HepG2 (cell line): Measurements from ENCODE around the gene PLPPR2. TPM values are rescaled to one million over a fixed set of nuclear protein-coding genes. Genes with fewer than 3 reads are reported as not detected.

Experiments
- ATF7 ChIP-seq, 2 experiments: fragments of 450-650 bp in 1 of 2; sonication (generic) in 1 of 2; formaldehyde crosslinking in 1 of 2; IDR thresholded peaks; 2 replicates each; pipeline versions ENCODE4 v1.4.0 to v1.6.1; 2016 to 2020; ENCODE audit warnings: antibody characterized with exemption in 1 of 2, mild to moderate bottlenecking in 1 of 2, missing genetic modification reagents in 1 of 2
- CHD4 ChIP-seq: fragments of 200-600 bp; sonication (generic); IDR thresholded peaks from 2 replicates; pipeline ENCODE4 v1.7.0; 2017; ENCODE audit warnings: mild to moderate bottlenecking, low read length, borderline replicate concordance
- HNRNPL ChIP-seq: fragments of 200-400 bp; formaldehyde crosslinking; IDR thresholded peaks from 2 replicates; pipeline ENCODE4 v1.6.1; 2017; ENCODE audit warnings: mild to moderate bottlenecking, low read depth, low read length
- IRX3 ChIP-seq: sonication (generic); formaldehyde crosslinking; IDR thresholded peaks from 2 replicates; pipeline ENCODE4 v1.8.1; 2023; ENCODE audit warnings: mild to moderate bottlenecking, low read depth, missing genetic modification reagents, borderline replicate concordance
- MAFG ChIP-seq: sonication (generic); formaldehyde crosslinking; IDR thresholded peaks from 2 replicates; pipeline ENCODE4 v1.5.1; 2020; ENCODE audit warnings: mild to moderate bottlenecking, missing genetic modification reagents
- MYNN ChIP-seq: sonication (generic); formaldehyde crosslinking; IDR thresholded peaks from 2 replicates; pipeline ENCODE4 v1.4.0; 2020; ENCODE audit warnings: mild to moderate bottlenecking, low read depth, missing genetic modification reagents
- REL ChIP-seq: sonication (generic); formaldehyde crosslinking; conservative IDR thresholded peaks from 2 replicates; pipeline ENCODE4 v1.8.0; 2022; ENCODE audit warnings: mild to moderate bottlenecking, missing genetic modification reagents, moderate library complexity
- TMF1 ChIP-seq: sonication (generic); formaldehyde crosslinking; IDR thresholded peaks from 2 replicates; pipeline ENCODE4 v1.8.1; 2022; ENCODE audit warnings: low read depth, missing genetic modification reagents
- TOE1 ChIP-seq: sonication (generic); formaldehyde crosslinking; IDR thresholded peaks from 2 replicates; pipeline ENCODE4 v1.4.0; 2020; ENCODE audit warnings: mild to moderate bottlenecking, missing genetic modification reagents
- TSC22D2 ChIP-seq: sonication (generic); formaldehyde crosslinking; IDR thresholded peaks from 2 replicates; pipeline ENCODE4 v1.5.1; 2020; ENCODE audit warnings: missing genetic modification reagents, mild to moderate bottlenecking, borderline replicate concordance
- ZKSCAN5 ChIP-seq: sonication (generic); formaldehyde crosslinking; IDR thresholded peaks from 2 replicates; pipeline ENCODE4 v1.5.1; 2020; ENCODE audit warnings: mild to moderate bottlenecking, missing genetic modification reagents
- ZMYM2 ChIP-seq: sonication (generic); formaldehyde crosslinking; IDR thresholded peaks from 2 replicates; pipeline ENCODE4 v1.8.0; 2022; ENCODE audit warnings: mild to moderate bottlenecking, missing genetic modification reagents
- ZNF709 ChIP-seq: sonication (generic); formaldehyde crosslinking; IDR thresholded peaks from 2 replicates; pipeline ENCODE4 v1.5.0; 2020; ENCODE audit warnings: mild to moderate bottlenecking, missing genetic modification reagents
- ZNF775 ChIP-seq: sonication (generic); formaldehyde crosslinking; IDR thresholded peaks from 2 replicates; pipeline ENCODE4 v1.4.0; 2020; ENCODE audit warnings: missing genetic modification reagents, mild to moderate bottlenecking, moderate library complexity, borderline replicate concordance
- polyA plus RNA-seq, 8 experiments: library from polyadenylated mRNA; depleted of rRNA in 3 of 8; stranded (reverse) in 7 of 8; unstranded in 1 of 8; fragments of >200 nt; fragmentation: Illumina TruSeq in 4 of 8; extraction: Trizol in 4 of 8; gene quantifications; 2 replicates each; pipeline versions ENCODE4 v1.2.1 to v1.2.3, GENCODE V29; 2011 to 2016; ENCODE audit warnings: low read depth in 4 of 8, missing spikeins in 1 of 8, mixed read lengths in 1 of 8; ENCODE audit not compliant: insufficient read depth in 1 of 8
- total RNA-seq, 5 experiments: library from RNA; depleted of rRNA; stranded (reverse); fragments of >200 nt; fragmentation: Illumina TruSeq; extraction: Trizol; gene quantifications; 2 replicates each; pipeline ENCODE4 v1.2.3, GENCODE V29; 2016; ENCODE audit warnings: low read depth in 1 of 5
- TF ChIP-seq, protein P1 (sequence below): sonication (generic); formaldehyde crosslinking; IDR thresholded peaks from 2 replicates; pipeline ENCODE4 v1.4.0; 2020; ENCODE audit warnings: missing genetic modification reagents, borderline replicate concordance
- TF ChIP-seq, protein P2 (sequence below): sonication (generic); formaldehyde crosslinking; IDR thresholded peaks from 2 replicates; pipeline ENCODE4 v1.5.0; 2020; ENCODE audit warnings: missing genetic modification reagents
- TF ChIP-seq, protein P3 (sequence below): sonication (generic); formaldehyde crosslinking; IDR thresholded peaks from 2 replicates; pipeline ENCODE4 v1.8.0; 2022; ENCODE audit warnings: missing genetic modification reagents, low read depth, mild to moderate bottlenecking, borderline replicate concordance
- TF ChIP-seq, protein P4 (sequence below): sonication (generic); formaldehyde crosslinking; IDR thresholded peaks from 2 replicates; pipeline ENCODE4 v1.5.1; 2020; ENCODE audit warnings: mild to moderate bottlenecking, missing genetic modification reagents
- TF ChIP-seq, protein P5 (sequence below): sonication (generic); formaldehyde crosslinking; IDR thresholded peaks from 2 replicates; pipeline ENCODE4 v1.4.0; 2020; ENCODE audit warnings: mild to moderate bottlenecking, missing genetic modification reagents

The PLPPR2 gene
- total and polyA plus RNA-seq, 2 of the 13 experiments (the other 11 are each of a cell fraction or from before 2014, with no cell fraction given), result 1.5 to 2.1 TPM

DNA sequence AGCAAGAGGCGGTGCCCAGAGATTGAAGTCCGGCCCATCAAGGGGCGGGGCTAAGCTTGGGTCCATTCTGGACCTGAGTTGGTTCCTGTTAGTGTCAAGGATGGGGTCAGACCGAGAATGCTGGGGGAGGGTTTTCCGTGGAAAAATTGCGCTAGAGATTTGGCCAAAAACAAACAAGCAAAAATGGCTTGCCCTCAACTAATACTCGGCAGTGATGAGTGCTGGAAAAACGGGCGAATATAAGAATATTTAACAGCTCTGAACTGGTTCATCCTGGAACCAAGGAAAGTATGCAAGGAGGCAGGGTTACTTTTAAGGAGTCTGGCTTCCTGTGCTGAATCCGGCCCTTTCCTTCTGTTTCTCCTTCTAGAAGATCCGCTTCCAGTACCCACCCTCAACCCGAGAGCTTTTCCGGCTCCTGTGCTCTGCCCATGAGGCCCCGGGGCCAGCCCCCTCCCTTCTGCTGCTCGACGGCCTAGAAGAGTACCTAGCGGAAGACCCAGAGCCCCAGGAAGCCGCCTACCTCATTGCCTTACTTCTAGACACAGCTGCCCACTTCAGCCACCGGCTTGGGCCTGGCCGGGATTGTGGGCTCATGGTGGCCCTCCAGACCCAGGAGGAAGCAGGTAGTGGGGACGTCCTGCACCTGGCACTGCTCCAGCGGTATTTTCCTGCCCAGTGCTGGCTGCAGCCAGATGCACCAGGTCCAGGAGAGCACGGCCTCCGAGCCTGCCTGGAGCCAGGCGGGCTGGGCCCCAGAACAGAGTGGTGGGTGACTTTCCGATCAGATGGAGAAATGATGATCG, 20.1 kb downstream of the PLPPR2 start (continued):
- TF ChIP-seq, protein P1, sequence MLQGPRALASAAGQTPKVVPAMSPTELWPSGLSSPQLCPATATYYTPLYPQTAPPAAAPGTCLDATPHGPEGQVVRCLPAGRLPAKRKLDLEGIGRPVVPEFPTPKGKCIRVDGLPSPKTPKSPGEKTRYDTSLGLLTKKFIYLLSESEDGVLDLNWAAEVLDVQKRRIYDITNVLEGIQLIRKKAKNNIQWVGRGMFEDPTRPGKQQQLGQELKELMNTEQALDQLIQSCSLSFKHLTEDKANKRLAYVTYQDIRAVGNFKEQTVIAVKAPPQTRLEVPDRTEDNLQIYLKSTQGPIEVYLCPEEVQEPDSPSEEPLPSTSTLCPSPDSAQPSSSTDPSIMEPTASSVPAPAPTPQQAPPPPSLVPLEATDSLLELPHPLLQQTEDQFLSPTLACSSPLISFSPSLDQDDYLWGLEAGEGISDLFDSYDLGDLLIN (CRISPR knock-in tag), result no peak
- TF ChIP-seq REL (CRISPR knock-in tag), result no peak
- no peak for TF ChIP-seq TMF1 (CRISPR knock-in tag)
- TF ChIP-seq, protein P2, sequence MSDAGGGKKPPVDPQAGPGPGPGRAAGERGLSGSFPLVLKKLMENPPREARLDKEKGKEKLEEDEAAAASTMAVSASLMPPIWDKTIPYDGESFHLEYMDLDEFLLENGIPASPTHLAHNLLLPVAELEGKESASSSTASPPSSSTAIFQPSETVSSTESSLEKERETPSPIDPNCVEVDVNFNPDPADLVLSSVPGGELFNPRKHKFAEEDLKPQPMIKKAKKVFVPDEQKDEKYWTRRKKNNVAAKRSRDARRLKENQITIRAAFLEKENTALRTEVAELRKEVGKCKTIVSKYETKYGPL (CRISPR knock-in tag), result no peak
- TF ChIP-seq ZKSCAN5 (CRISPR knock-in tag), result no peak
- TF ChIP-seq TOE1 (CRISPR knock-in tag), result no peak
- TF ChIP-seq ATF7 (IDR thresholded peaks at IDR 0.05), result no peak
- TF ChIP-seq ATF7 (CRISPR knock-in tag; IDR thresholded peaks at IDR 0.05), result peak; percentile 59; the same call in 1 of the 2 replicates
- TF ChIP-seq, protein P3, sequence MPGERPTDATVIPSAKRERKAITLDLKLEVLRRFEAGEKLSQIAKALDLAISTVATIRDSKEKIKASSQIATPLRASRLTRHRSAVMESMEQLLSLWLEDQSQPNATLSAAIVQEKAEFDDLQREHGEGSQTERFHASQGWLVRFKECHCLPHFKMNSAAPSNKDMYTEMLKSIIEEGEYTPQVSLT (CRISPR knock-in tag), result no peak
- no peak for TF ChIP-seq HNRNPL
- TF ChIP-seq TSC22D2, result no peak
- TF ChIP-seq, protein P4, sequence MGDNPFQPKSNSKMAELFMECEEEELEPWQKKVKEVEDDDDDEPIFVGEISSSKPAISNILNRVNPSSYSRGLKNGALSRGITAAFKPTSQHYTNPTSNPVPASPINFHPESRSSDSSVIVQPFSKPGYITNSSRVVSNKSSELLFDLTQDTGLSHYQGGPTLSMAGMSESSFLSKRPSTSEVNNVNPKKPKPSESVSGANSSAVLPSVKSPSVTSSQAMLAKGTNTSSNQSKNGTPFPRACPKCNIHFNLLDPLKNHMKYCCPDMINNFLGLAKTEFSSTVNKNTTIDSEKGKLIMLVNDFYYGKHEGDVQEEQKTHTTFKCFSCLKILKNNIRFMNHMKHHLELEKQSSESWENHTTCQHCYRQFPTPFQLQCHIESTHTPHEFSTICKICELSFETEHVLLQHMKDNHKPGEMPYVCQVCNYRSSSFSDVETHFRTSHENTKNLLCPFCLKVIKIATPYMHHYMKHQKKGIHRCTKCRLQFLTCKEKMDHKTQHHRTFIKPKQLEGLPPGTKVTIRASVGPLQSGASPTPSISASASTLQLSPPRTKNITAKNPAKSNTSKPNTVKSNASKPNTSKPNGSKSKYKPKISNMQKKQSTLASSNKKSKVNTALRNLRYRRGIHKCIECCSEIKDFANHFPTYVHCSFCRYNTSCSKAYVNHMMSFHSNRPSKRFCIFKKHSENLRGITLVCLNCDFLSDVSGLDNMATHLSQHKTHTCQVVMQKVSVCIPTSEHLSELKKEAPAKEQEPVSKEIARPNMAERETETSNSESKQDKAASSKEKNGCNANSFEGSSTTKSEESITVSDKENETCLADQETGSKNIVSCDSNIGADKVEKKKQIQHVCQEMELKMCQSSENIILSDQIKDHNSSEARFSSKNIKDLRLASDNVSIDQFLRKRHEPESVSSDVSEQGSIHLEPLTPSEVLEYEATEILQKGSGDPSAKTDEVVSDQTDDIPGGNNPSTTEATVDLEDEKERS (CRISPR knock-in tag), result no peak
- TF ChIP-seq CHD4, result no peak
- TF ChIP-seq, protein P5, sequence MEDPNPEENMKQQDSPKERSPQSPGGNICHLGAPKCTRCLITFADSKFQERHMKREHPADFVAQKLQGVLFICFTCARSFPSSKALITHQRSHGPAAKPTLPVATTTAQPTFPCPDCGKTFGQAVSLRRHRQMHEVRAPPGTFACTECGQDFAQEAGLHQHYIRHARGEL (CRISPR knock-in tag), result no peak
- TF ChIP-seq MAFG, result no peak
- TF ChIP-seq ZNF775 (CRISPR knock-in tag), result no peak
- TF ChIP-seq MYNN, result no peak
- no peak for TF ChIP-seq IRX3
- no peak for TF ChIP-seq ZMYM2 (CRISPR knock-in tag)
- no peak for TF ChIP-seq ZNF709 (CRISPR knock-in tag)
